Measurements from ENCODE around the gene DAZAP1.

The DAZAP1 gene

GRCh38 chr19:1449467-1450442 is 42.4 kb downstream of the DAZAP1 start, which contains the start of gene APC2:
Gene APC2 (plus strand): TSS chr19:1450121. CDS start chr19:1453002, 2,881 bp downstream.
- peaks cover 3% of the 10 kb centered on the region for H3K4me1 ChIP-seq (ENCODE audit: insufficient read depth, low read length, poor library complexity, severe bottlenecking)
- H3K36me3 ChIP-seq (ENCODE audit: insufficient read depth, low read length), result no peaks in the 10 kb centered on the region
- no peaks in the 10 kb centered on the region for H3K79me2 ChIP-seq (ENCODE audit: insufficient read depth, low read length)
- H3K27me3 ChIP-seq (ENCODE audit: insufficient read depth, low read length, poor library complexity, severe bottlenecking), result no peaks in the 10 kb centered on the region
- peaks cover 3% of the 10 kb centered on the region for H4K20me1 ChIP-seq (ENCODE audit: insufficient read depth, low read length, poor library complexity, severe bottlenecking)
- TF ChIP-seq EZH2phosphoT487 (IDR thresholded peaks at IDR 0.05; ENCODE audit: borderline replicate concordance), result no peak
- TF ChIP-seq CTCF (conservative IDR thresholded peaks at IDR 0.05; ENCODE audit: low read length), result no peak
- H3K9me2 ChIP-seq (replicated peaks; ENCODE audit: low read depth, low read length), result no peaks in the 10 kb centered on the region
- H3K9me3 ChIP-seq (ENCODE audit: insufficient read depth, low read depth, low read length), result no peaks in the 10 kb centered on the region
- no peaks in the 10 kb centered on the region for H3F3A ChIP-seq (ENCODE audit: low read depth)
- no peak within 1 kb of the TSS for H2AFZ ChIP-seq (ENCODE audit: low read length)
- H3K9ac ChIP-seq (ENCODE audit: low read depth, low read length, poor library complexity, severe bottlenecking), result no peak within 1 kb of the TSS
- no peak within 1 kb of the TSS for H3K4me3 ChIP-seq (ENCODE audit: low read length, poor library complexity, severe bottlenecking)
- H3K4me2 ChIP-seq (ENCODE audit: low read depth, low read length, poor library complexity, severe bottlenecking), result no peak within 1 kb of the TSS

- no peak overlapping the region for H3K9ac ChIP-seq (ENCODE audit: low read depth, low read length, poor library complexity, severe bottlenecking)
- peaks cover 3% of the 10 kb centered on the region for H4K20me1 ChIP-seq (ENCODE audit: insufficient read depth, low read length, poor library complexity, severe bottlenecking)
- H3K4me2 ChIP-seq (ENCODE audit: low read depth, low read length, poor library complexity, severe bottlenecking), result no peak overlapping the region
- H3K9me3 ChIP-seq (ENCODE audit: insufficient read depth, low read depth, low read length), result no peaks in the 10 kb centered on the region
- no peaks in the 10 kb centered on the region for H3K79me2 ChIP-seq (ENCODE audit: insufficient read depth, low read length)
- H3K4me3 ChIP-seq (ENCODE audit: low read length, poor library complexity, severe bottlenecking), result no peak overlapping the region
- TF ChIP-seq CTCF (conservative IDR thresholded peaks at IDR 0.05; ENCODE audit: low read length) (no peak), EZH2phosphoT487 (IDR thresholded peaks at IDR 0.05; ENCODE audit: borderline replicate concordance) (no peak)
- no peaks in the 10 kb centered on the region for H3K9me2 ChIP-seq (replicated peaks; ENCODE audit: low read depth, low read length)
- no peaks in the 10 kb centered on the region for H3F3A ChIP-seq (ENCODE audit: low read depth)
- H2AFZ ChIP-seq (ENCODE audit: low read length), result no peak overlapping the region
- H3K36me3 ChIP-seq (ENCODE audit: insufficient read depth, low read length), result no peaks in the 10 kb centered on the region
- no peaks in the 10 kb centered on the region for H3K27me3 ChIP-seq (ENCODE audit: insufficient read depth, low read length, poor library complexity, severe bottlenecking)
- H3K4me1 ChIP-seq (ENCODE audit: insufficient read depth, low read length, poor library complexity, severe bottlenecking), result peaks cover 8% of the 10 kb centered on the region
These were observed 43.6 kb downstream of the DAZAP1 start for GRCh38 chr19:1450735-1451731.

- Histone ChIP-seq H3K4me3 (ENCODE audit: low read length, poor library complexity, severe bottlenecking) (no peak overlapping the region), H3K36me3 (ENCODE audit: insufficient read depth, low read length) (no peaks in the 10 kb centered on the region)
- TF ChIP-seq EZH2phosphoT487 (IDR thresholded peaks at IDR 0.05; ENCODE audit: borderline replicate concordance), result no peak
- TF ChIP-seq CTCF (conservative IDR thresholded peaks at IDR 0.05; ENCODE audit: low read length), result no peak
These were observed 44.8 kb downstream of the DAZAP1 start for GRCh38 chr19:1451916-1452801.

More at GRCh38 chr19:1451916-1452801, 44.8 kb downstream of the DAZAP1 start:
- H3K79me2 ChIP-seq (ENCODE audit: insufficient read depth, low read length), result no peaks in the 10 kb centered on the region
- H2AFZ ChIP-seq (ENCODE audit: low read length), result no peak overlapping the region
- peaks cover 8% of the 10 kb centered on the region for H3K4me1 ChIP-seq (ENCODE audit: insufficient read depth, low read length, poor library complexity, severe bottlenecking)
- H4K20me1 ChIP-seq (ENCODE audit: insufficient read depth, low read length, poor library complexity, severe bottlenecking), result no peaks in the 10 kb centered on the region
- H3F3A ChIP-seq (ENCODE audit: low read depth), result no peaks in the 10 kb centered on the region
- H3K9me3 ChIP-seq (ENCODE audit: insufficient read depth, low read depth, low read length), result no peaks in the 10 kb centered on the region
- no peaks in the 10 kb centered on the region for H3K27me3 ChIP-seq (ENCODE audit: insufficient read depth, low read length, poor library complexity, severe bottlenecking)
- no peak overlapping the region for H3K4me2 ChIP-seq (ENCODE audit: low read depth, low read length, poor library complexity, severe bottlenecking)
- no peak overlapping the region for H3K9ac ChIP-seq (ENCODE audit: low read depth, low read length, poor library complexity, severe bottlenecking)
- no peaks in the 10 kb centered on the region for H3K9me2 ChIP-seq (replicated peaks; ENCODE audit: low read depth, low read length)

All from Loucy (cell line).